SK-N-SH (cell line): ENCODE measurements around the gene RAPGEF4. TPM values are rescaled to one million over a fixed set of nuclear protein-coding genes. Genes with fewer than 3 reads are reported as not detected.

Source experiments
- CTCF ChIA-PET: fragments of 300-600, 350-600 bp; formaldehyde crosslinking; extraction: SDS; loops from one replicate; lab custom pipeline; 2021; lab: Yijun Ruan, JAX
- POLR2A ChIA-PET: fragments of 350-600 bp; sonication (Branson Sonifier 250); formaldehyde crosslinking; extraction: SDS; loops from one replicate; lab custom pipeline; 2020; ENCODE audit warnings: antibody characterized with exemption, inconsistent platforms; lab: Yijun Ruan, JAX
- DNase-seq: peaks from one replicate; pipeline ENCODE4 v3.0.0; 2012
- H2AFZ ChIP-seq: fragments of 200-600 bp; sonication (generic); 2 replicates; pipeline ENCODE4 v1.8.1; 2016; ENCODE audit warnings: antibody characterized with exemption, mild to moderate bottlenecking, low read depth
- H3F3A ChIP-seq: fragments of 200-600 bp; sonication (generic); replicated peaks from 2 replicates; pipeline ENCODE3; 2016; ENCODE audit warnings: antibody characterized with exemption, mild to moderate bottlenecking; ENCODE audit not compliant: insufficient read depth
- H3K27ac ChIP-seq, 2 experiments: fragments of 200-500 bp in 1 of 2; fragments of 200-600 bp in 1 of 2; sonication (Bioruptor generic) in 1 of 2; sonication (generic), shearing (Covaris generic) in 1 of 2; 2 replicates each; pipeline versions ENCODE4 v1.5.1 to v1.6.1; 2014 to 2016; ENCODE audit warnings: low read depth in 2 of 2, inconsistent platforms in 1 of 2, low read length in 1 of 2, mild to moderate bottlenecking in 1 of 2, mixed read lengths in 1 of 2
- H3K27me3 ChIP-seq: fragments of 200-600 bp; sonication (generic), shearing (Covaris generic); 2 replicates; pipeline ENCODE4 v1.6.1; 2016; ENCODE audit warnings: mixed run types; ENCODE audit not compliant: insufficient read depth
- H3K36me3 ChIP-seq, 2 experiments: fragments of 200-500 bp in 1 of 2; fragments of 200-600 bp in 1 of 2; sonication (Bioruptor generic) in 1 of 2; sonication (generic) in 1 of 2; replicated peaks in 1 of 2; 2 replicates each; pipeline versions ENCODE3 to v1.5.1; 2014 to 2016; ENCODE audit warnings: low read length in 1 of 2, mild to moderate bottlenecking in 1 of 2; ENCODE audit not compliant: insufficient read depth in 2 of 2, control insufficient read depth in 1 of 2
- H3K4me1 ChIP-seq, 2 experiments: fragments of 200-500 bp in 1 of 2; fragments of 200-600 bp in 1 of 2; sonication (Bioruptor generic) in 1 of 2; sonication (generic), shearing (Covaris generic) in 1 of 2; 2 replicates each; pipeline versions ENCODE4 v1.5.1 to v1.6.1; 2014 to 2016; ENCODE audit warnings: low read depth in 1 of 2, low read length in 1 of 2, mixed run types in 1 of 2; ENCODE audit not compliant: insufficient read depth in 2 of 2, control insufficient read depth in 1 of 2
- H3K4me2 ChIP-seq: fragments of 200-600 bp; sonication (generic), shearing (Covaris generic); 2 replicates; pipeline ENCODE4 v1.6.1; 2017; ENCODE audit warnings: mixed run types
- H3K4me3 ChIP-seq, 2 experiments: fragments of 200-500 bp in 1 of 2; fragments of 200-600 bp in 1 of 2; sonication (Bioruptor generic) in 1 of 2; sonication (generic), shearing (Covaris generic) in 1 of 2; 2 replicates each; pipeline versions ENCODE4 v1.5.1 to v1.8.1; 2014 to 2016; ENCODE audit warnings: low read depth in 2 of 2, inconsistent platforms in 1 of 2, low read length in 1 of 2, mild to moderate bottlenecking in 1 of 2, mixed read lengths in 1 of 2, moderate library complexity in 1 of 2
- H3K79me2 ChIP-seq: fragments of 200-600 bp; sonication (generic); 2 replicates; pipeline ENCODE4 v1.8.1; 2017; ENCODE audit warnings: mild to moderate bottlenecking; ENCODE audit not compliant: insufficient read depth
- H3K9ac ChIP-seq: fragments of 200-600 bp; sonication (generic); 2 replicates; pipeline ENCODE4 v1.6.1; 2017; ENCODE audit warnings: mixed run types
- H3K9me2 ChIP-seq: fragments of 200-600 bp; sonication (generic); 2 replicates; pipeline ENCODE4 v1.6.1; 2017; ENCODE audit warnings: mixed run types
- H3K9me3 ChIP-seq: fragments of 200-600 bp; sonication (generic); 2 replicates; pipeline ENCODE4 v1.6.1; 2017; ENCODE audit warnings: mixed run types, mild to moderate bottlenecking, moderate library complexity
- H4K20me1 ChIP-seq: fragments of 200-600 bp; sonication (generic); 2 replicates; pipeline ENCODE4 v1.6.1; 2017; ENCODE audit warnings: mild to moderate bottlenecking, mixed run types; ENCODE audit not compliant: insufficient read depth
- CHD2 ChIP-seq: fragments of 150-350 bp; IDR thresholded peaks from 2 replicates; pipeline ENCODE4 v1.6.1; 2018; ENCODE audit warnings: low read length; ENCODE audit not compliant: partially characterized antibody
- FOXJ3 ChIP-seq: sonication (generic); formaldehyde crosslinking; IDR thresholded peaks from 2 replicates; pipeline ENCODE4 v1.5.1; 2020; ENCODE audit warnings: mild to moderate bottlenecking, missing genetic modification reagents
- FOXM1 ChIP-seq: IDR thresholded peaks from 2 replicates; pipeline ENCODE4 v1.4.0; 2012; ENCODE audit warnings: low read depth, mild to moderate bottlenecking
- GATA2 ChIP-seq: sonication (generic); formaldehyde crosslinking; IDR thresholded peaks from 2 replicates; pipeline ENCODE4 v1.5.0; 2020; ENCODE audit warnings: mild to moderate bottlenecking, missing genetic modification reagents
- MEF2A ChIP-seq: IDR thresholded peaks from 2 replicates; pipeline ENCODE4 v1.4.0; 2012; ENCODE audit warnings: low read depth, borderline replicate concordance
- NRF1 ChIP-seq: IDR thresholded peaks from 2 replicates; pipeline ENCODE4 v1.6.1; 2012; ENCODE audit warnings: low read depth, mild to moderate bottlenecking, low read length
- PBX3 ChIP-seq: IDR thresholded peaks from 2 replicates; pipeline ENCODE4; 2012
- RAD21 ChIP-seq: IDR thresholded peaks from 2 replicates; pipeline ENCODE4 v1.6.1; 2012; ENCODE audit warnings: mild to moderate bottlenecking, low read length
- RCOR1 ChIP-seq: fragments of 150-350 bp; IDR thresholded peaks from 2 replicates; pipeline ENCODE4 v1.6.1; 2017; ENCODE audit warnings: antibody characterized with exemption, low read length
- RFX5 ChIP-seq: IDR thresholded peaks from 2 replicates; pipeline ENCODE4 v1.6.1; 2012; ENCODE audit warnings: mild to moderate bottlenecking, improper control_type of control experiment, low read length
- RXRA ChIP-seq: IDR thresholded peaks from 2 replicates; pipeline ENCODE4 v1.4.0; 2012; ENCODE audit warnings: low read depth, mild to moderate bottlenecking, borderline replicate concordance
- SIN3A ChIP-seq: IDR thresholded peaks from 2 replicates; pipeline ENCODE4 v1.6.1; 2012; ENCODE audit warnings: low read depth, mild to moderate bottlenecking, low read length, moderate library complexity, borderline replicate concordance
- SMC3 ChIP-seq: IDR thresholded peaks from 2 replicates; pipeline ENCODE4 v1.6.1; 2012; ENCODE audit warnings: low read depth, low read length, improper control_type of control experiment
- TAF1 ChIP-seq: IDR thresholded peaks from 2 replicates; pipeline ENCODE4 v1.6.1; 2012; ENCODE audit warnings: low read depth, mild to moderate bottlenecking, low read length, moderate library complexity, borderline replicate concordance
- YY1 ChIP-seq: IDR thresholded peaks from 2 replicates; pipeline ENCODE4 v1.4.0; 2012; ENCODE audit warnings: low read depth, mild to moderate bottlenecking
- WGBS: methylation state at CpG from one replicate; pipeline ENCODE4 v1.1.6; 2017; ENCODE audit warnings: low lambda C conversion rate; 5-methylcytosine and 5-hydroxymethylcytosine counted together
- polyA plus RNA-seq, 3 experiments: library from polyadenylated mRNA; depleted of rRNA; stranded (reverse); fragments of >200 nt; gene quantifications; 2 replicates each; pipeline ENCODE4 v1.2.3, GENCODE V29; 2012
- TF ChIP-seq, protein P1 (sequence below): IDR thresholded peaks from 2 replicates; pipeline ENCODE4 v1.4.0; 2012; ENCODE audit warnings: low read depth

The RAPGEF4 gene
- polyA plus RNA-seq, 1 of the 3 experiments (the other 2 are of a cell fraction) = 0.30 TPM

DNA sequence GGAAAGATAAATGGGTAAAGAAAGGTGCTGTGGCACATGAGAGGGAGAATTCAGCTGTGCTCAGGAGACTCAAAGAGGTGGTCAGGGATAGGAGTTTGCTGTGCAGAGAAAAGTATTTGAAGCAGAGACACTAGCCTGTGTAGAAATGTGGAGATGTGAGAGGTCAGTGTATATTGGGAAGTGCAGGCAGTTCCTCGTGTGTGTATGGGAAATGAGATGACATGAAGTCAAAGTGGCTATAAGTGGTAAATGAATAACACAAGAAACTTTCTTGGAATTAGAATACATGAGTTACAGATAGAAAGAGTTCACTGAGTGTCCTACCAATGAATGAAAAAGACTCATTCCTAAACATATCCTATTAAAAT is 351.6 kb downstream of the RAPGEF4 start:
- no peaks in the 10 kb centered on the region for H3K27me3 ChIP-seq
- DNase-seq = no peak
- no peaks in the 10 kb centered on the region for H3K9me3 ChIP-seq
- peaks cover 75% of the 10 kb centered on the region for H3K79me2 ChIP-seq
- no peaks in the 10 kb centered on the region for H4K20me1 ChIP-seq
- POLR2A ChIA-PET = no interaction called here
- H3F3A ChIP-seq = no peaks in the 10 kb centered on the region
- H3K4me2 ChIP-seq = no peak overlapping the region
- WGBS = 66% methylated on average over 1 of the region's 1 CpG
- H2AFZ ChIP-seq = no peak overlapping the region
- peaks cover 2 to 7% of the 10 kb centered on the region in 2 experiments for H3K36me3 ChIP-seq
- H3K27ac ChIP-seq = peak overlapping the region in 1 of 2 experiments; percentile 6; a peak in 1 of 4 replicates
- H3K4me1 ChIP-seq = peaks cover 3 to 16% of the 10 kb centered on the region in 2 experiments; a peak in 3 of 4 replicates
- no peaks in the 10 kb centered on the region; the same call in 1 of the 2 replicates for H3K9me2 ChIP-seq
- TF ChIP-seq SIN3A (no peak), MEF2A (no peak), RCOR1 (no peak), RAD21 (no peak), FOXJ3 (CRISPR knock-in tag) (no peak), PBX3 (no peak), CHD2 (no peak), SMC3 (no peak), FOXM1 (no peak), RFX5 (no peak), GATA2 (CRISPR knock-in tag) (no peak), NRF1 (no peak), RXRA (no peak), TAF1 (no peak)
- TF ChIP-seq, protein P1, sequence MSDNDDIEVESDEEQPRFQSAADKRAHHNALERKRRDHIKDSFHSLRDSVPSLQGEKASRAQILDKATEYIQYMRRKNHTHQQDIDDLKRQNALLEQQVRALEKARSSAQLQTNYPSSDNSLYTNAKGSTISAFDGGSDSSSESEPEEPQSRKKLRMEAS = no peak
- no peak overlapping the region for H3K9ac ChIP-seq
- H3K4me3 ChIP-seq = no peak overlapping the region
- CTCF ChIA-PET = interaction anchor here (1.0 kb wide), 1 partner anchor 52 kb away, joined by 3 read pairs; no protein-coding TSS in a partner anchor

- Histone ChIP-seq H3K4me1 (peaks cover 3 to 16% of the 10 kb centered on the region in 2 experiments; a peak in 3 of 4 replicates), H3K27ac (no peak overlapping the region), H3K9me2 (no peaks in the 10 kb centered on the region; the same call in 1 of the 2 replicates), H3K4me3 (no peak overlapping the region), H2AFZ (no peak overlapping the region), H3K9me3 (no peaks in the 10 kb centered on the region), H4K20me1 (no peaks in the 10 kb centered on the region), H3K9ac (no peak overlapping the region), H3K79me2 (peaks cover 68% of the 10 kb centered on the region), H3K27me3 (no peaks in the 10 kb centered on the region), H3K4me2 (no peak overlapping the region), H3F3A (no peaks in the 10 kb centered on the region), H3K36me3 (peaks cover 4 to 15% of the 10 kb centered on the region in 2 experiments)
- POLR2A ChIA-PET = no interaction called here
- no peak for TF ChIP-seq YY1
- CTCF ChIA-PET = no interaction called here
- 78% methylated on average over 4 of the region's 4 CpGs for whole genome bisulfite sequencing
- DNase-seq = no peak
These were observed 352.3 kb downstream of the RAPGEF4 start for GRCh38 chr2:173087793-173088496.
